ENCODE measurements around the gene CD300LG.
"Not testable (repeated sequence)": the region's sequence is repeated elsewhere in the genome, so short reads cannot be mapped to it uniquely, and the experiment has no call there.

CD300LG gene

GRCh38 chr17:43832976-43833829, 13.8 kb upstream of the CD300LG start, which contains the start of gene MPP3:
Gene MPP3, minus strand, starts transcription at chr17:43833146. Its CDS starts 1,240 bp downstream, at chr17:43831906.
- DNase-seq (ENCODE audit: low spot score): peak; percentile 63
- TF ChIP-seq CTCF (IDR thresholded peaks at IDR 0.05; ENCODE audit: extremely low read depth, missing control alignments): no peak

DNA sequence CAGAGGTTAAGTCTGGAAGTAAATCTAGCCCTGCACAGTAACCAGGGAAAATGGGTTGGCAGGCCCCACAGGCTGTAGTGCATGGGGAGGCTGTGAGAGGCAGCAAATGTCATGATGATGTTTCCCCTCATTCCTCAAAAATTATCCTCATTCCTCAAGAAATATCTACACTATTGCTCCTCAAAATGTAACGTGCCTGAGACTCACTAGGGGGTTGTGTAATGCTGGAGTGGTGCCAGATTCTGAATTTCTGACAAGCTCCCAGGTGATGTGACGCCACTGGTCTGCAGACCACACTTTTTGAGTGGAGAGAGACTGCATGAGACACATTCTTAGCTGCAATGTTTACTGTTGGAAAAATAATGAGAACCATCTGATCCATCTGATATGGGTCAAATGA, 12.9 kb upstream of the CD300LG start:
- DNase-seq (ENCODE audit: low spot score): no peak
- no peak for TF ChIP-seq CTCF (IDR thresholded peaks at IDR 0.05; ENCODE audit: extremely low read depth, missing control alignments)

- no peak for TF ChIP-seq CTCF (IDR thresholded peaks at IDR 0.05; ENCODE audit: extremely low read depth, missing control alignments)
- no peak for DNase-seq (ENCODE audit: low spot score)
Measured at GRCh38 chr17:43839670-43840108, 7.3 kb upstream of the CD300LG start.

DNA sequence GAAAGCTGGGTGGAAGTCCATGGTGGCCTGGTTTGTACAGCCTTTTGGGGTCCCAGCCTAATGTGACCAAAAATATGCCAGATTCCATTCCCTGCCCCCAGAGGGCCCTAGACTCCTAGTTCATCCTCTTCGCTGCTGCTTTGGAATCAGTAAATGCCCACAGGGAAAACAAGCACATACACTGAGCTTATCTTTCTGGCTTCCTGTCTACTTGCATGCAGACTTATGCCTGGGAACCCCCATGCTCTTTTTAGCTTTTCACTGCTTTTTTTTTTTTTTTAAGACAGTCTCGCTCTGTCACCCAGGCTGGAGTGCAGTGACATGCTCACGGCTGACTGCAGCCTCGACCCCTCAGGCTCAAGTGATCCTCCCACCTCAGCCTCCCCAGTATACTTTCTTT, 6.2 kb upstream of the CD300LG start:
- DNase-seq (ENCODE audit: low spot score): no peak
- no peak for TF ChIP-seq CTCF (IDR thresholded peaks at IDR 0.05; ENCODE audit: extremely low read depth, missing control alignments)

DNA sequence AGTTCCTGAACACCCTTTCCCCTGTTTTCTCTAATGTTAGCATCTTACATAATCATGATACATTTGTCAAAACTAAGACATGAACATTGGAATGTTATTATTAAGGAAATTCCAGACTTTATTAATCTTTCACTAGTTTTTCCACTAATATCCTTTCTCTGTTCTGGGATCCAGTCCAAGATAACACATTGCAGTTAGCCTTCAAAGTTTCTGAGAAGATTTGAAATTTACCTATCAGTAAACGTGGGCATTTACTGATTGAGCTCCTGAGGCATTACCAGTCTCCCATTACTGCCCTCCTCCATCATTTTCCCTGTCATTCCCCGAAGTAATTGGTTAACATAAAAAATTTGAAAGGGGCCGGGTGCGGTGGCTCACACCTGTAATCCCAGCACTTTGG, 5.7 kb upstream of the CD300LG start:
- TF ChIP-seq CTCF (IDR thresholded peaks at IDR 0.05; ENCODE audit: extremely low read depth, missing control alignments): no peak
- no peak for DNase-seq (ENCODE audit: low spot score)

GRCh38 chr17:43842091-43842974, 4.6 kb upstream of the CD300LG start:
- not testable (repeated sequence) for DNase-seq (ENCODE audit: low spot score)

- TF ChIP-seq CTCF (IDR thresholded peaks at IDR 0.05; ENCODE audit: extremely low read depth, missing control alignments): no peak
Measured at GRCh38 chr17:43842975-43843325, 4.0 kb upstream of the CD300LG start.

More at GRCh38 chr17:43842975-43843325, 4.0 kb upstream of the CD300LG start:
- no peak for DNase-seq (ENCODE audit: low spot score)

Measured in GM20000 (cell line).